ENCODE results near the gene OR2V2.

Gene OR2V2

DNA sequence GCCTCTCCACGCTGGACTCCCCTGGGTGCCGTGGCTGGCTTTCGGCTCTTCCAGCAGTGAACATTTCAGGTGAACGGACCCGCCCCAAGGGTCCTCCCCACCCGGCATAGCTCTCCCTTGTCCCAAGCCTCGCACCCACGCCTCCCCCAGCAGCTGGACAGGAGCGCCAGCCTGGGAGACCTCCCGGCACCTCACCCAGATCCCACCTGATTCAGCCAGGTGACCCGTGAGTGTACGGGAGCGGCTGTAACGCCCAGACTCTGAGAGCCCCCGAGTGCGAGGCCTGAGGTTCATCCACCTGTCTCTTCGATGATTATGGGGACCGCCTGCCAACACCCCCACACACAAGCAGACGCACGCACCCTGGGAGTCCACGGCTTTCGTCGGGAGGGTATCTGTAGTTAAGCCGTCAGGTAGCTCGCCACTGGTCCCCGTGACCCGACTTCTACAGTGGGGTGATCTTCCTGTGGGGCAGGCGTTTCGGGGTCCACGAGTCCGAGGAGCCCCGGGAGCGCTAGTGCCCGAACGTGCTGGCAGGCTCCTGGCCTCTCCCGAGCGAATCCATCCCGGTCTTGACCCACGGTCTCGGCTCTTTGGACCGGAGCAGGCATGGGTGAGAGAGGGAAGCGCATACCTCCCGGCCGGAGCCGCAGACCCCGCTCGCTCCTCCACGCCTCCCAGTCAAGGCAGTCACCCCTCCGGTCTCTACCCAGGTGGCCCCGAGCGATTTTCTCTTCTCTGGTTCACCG, 42.8 kb downstream of the OR2V2 start:
- Histone ChIP-seq H3K9ac (ENCODE audit: low read length) (peak overlapping the region; percentile 85), H2AFZ (ENCODE audit: low read depth, low read length) (peak overlapping the region; percentile 82), H3K27ac (ENCODE audit: low read length) (peak overlapping the region; percentile 70), H3K4me1 (ENCODE audit: low read length) (peaks cover 8% of the 10 kb centered on the region), H3K36me3 (replicated peaks; ENCODE audit: low read depth, low read length) (no peaks in the 10 kb centered on the region), H4K20me1 (ENCODE audit: insufficient read depth, low read length) (no peaks in the 10 kb centered on the region), H3K9me3 (ENCODE audit: insufficient read depth, low read length) (no peaks in the 10 kb centered on the region), H3K4me3 (ENCODE audit: low read length) (peak overlapping the region; percentile 81), H3K27me3 (ENCODE audit: low read depth, low read length) (no peaks in the 10 kb centered on the region), H3K79me2 (ENCODE audit: low read length) (peaks cover 12% of the 10 kb centered on the region), H3K4me2 (ENCODE audit: low read length) (peak overlapping the region; percentile 89)
- TF ChIP-seq, protein P1, sequence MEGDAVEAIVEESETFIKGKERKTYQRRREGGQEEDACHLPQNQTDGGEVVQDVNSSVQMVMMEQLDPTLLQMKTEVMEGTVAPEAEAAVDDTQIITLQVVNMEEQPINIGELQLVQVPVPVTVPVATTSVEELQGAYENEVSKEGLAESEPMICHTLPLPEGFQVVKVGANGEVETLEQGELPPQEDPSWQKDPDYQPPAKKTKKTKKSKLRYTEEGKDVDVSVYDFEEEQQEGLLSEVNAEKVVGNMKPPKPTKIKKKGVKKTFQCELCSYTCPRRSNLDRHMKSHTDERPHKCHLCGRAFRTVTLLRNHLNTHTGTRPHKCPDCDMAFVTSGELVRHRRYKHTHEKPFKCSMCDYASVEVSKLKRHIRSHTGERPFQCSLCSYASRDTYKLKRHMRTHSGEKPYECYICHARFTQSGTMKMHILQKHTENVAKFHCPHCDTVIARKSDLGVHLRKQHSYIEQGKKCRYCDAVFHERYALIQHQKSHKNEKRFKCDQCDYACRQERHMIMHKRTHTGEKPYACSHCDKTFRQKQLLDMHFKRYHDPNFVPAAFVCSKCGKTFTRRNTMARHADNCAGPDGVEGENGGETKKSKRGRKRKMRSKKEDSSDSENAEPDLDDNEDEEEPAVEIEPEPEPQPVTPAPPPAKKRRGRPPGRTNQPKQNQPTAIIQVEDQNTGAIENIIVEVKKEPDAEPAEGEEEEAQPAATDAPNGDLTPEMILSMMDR (IDR thresholded peaks at IDR 0.05; ENCODE audit: low read depth, low read length) = no peak
- no peak for TF ChIP-seq EZH2phosphoT487 (IDR thresholded peaks at IDR 0.05; ENCODE audit: low read depth)

DNA sequence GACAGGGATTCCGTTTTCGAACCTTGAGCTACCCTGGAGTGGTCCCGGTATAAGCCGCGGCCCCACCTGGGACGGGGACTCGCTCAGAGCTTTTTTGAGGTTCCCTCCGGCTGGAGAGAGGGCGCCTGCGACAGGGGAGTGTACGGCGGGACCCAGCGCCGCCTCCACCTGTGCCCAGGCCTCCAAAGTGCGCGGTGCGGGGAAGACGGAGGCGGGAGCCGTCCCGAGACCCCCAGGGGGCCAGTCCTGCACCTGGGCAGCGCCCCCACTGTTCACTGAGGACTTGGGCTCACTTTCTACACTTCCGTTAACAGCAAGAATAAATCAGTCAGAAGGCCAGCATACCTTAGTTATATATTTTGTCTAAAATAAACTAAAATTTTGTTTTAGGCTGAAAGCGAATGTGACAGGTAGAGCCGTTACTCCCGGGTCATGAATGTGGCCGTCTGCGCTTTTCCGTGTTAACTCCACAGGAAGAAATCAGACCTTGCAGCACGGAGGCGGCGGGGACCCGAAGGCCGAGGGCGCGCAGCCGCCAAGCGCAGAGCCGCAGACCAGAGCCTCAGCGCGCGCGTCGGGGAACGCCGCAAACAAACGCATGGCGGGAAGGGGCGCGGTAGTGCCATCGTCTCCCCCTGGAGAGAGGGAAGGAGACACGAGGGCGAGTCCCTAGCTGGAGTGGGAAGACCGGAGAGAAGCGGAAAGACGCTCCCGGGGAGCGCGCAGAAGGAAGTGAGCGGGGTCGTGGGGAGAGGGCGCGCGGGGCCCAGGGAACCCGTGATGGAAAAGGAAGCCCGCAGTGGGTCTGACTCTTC, 43.5 kb downstream of the OR2V2 start:
- H3K27me3 ChIP-seq (ENCODE audit: low read depth, low read length) = no peaks in the 10 kb centered on the region
- H2AFZ ChIP-seq (ENCODE audit: low read depth, low read length) = peak overlapping the region; percentile 82
- peaks cover 12% of the 10 kb centered on the region for H3K79me2 ChIP-seq (ENCODE audit: low read length)
- no peaks in the 10 kb centered on the region for H4K20me1 ChIP-seq (ENCODE audit: insufficient read depth, low read length)
- H3K9me3 ChIP-seq (ENCODE audit: insufficient read depth, low read length) = no peaks in the 10 kb centered on the region
- no peak for TF ChIP-seq EZH2phosphoT487 (IDR thresholded peaks at IDR 0.05; ENCODE audit: low read depth)
- TF ChIP-seq, protein P1 (IDR thresholded peaks at IDR 0.05; ENCODE audit: low read depth, low read length) = peak; percentile 82
- peak overlapping the region; percentile 70 for H3K27ac ChIP-seq (ENCODE audit: low read length)
- H3K36me3 ChIP-seq (replicated peaks; ENCODE audit: low read depth, low read length) = no peaks in the 10 kb centered on the region
- H3K4me1 ChIP-seq (ENCODE audit: low read length) = peaks cover 8% of the 10 kb centered on the region
- peak overlapping the region; percentile 85 for H3K9ac ChIP-seq (ENCODE audit: low read length)
- peak overlapping the region; percentile 81 for H3K4me3 ChIP-seq (ENCODE audit: low read length)
- peak overlapping the region; percentile 89 for H3K4me2 ChIP-seq (ENCODE audit: low read length)

DNA sequence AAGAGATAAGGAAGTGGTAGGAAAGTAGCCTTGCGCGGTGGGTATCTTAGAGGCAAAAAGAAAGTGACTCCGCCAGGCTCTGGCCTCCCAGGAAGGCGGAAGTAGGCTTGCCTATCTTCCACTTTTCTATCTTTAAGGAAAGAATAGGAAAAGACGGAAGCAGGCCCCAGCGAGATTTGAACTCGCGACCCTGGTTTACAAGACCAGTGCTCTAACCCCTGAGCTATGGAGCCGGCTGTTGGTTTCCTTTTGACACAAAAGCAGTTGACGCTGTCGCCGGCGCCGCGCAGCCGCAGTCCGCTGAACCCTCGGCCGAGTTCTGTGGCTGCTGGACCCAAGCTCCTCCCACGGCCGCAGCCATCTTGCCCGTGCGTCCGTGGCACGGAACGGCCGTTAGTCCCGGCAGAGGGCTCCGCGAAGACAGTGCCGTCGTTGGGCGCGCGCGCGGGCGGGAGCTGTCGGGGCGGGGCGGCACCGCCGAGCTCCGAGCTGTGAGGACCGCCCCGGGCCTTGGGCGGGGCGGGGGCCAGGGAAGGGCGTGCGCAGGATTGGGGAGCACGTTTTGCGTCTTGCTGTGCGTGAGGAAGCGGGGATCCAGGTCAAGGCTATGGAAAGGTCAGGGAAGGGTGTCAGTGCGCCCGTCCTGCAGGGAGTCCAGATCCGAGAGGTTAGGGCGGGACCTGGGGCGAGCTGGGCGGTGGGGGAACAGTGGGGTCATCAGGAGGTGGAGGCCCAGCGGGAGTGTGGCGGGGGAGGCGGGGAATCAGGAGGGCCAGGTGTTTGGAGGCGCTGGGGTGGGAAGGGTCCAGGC, 44.3 kb downstream of the OR2V2 start:
- Histone ChIP-seq H2AFZ (ENCODE audit: low read depth, low read length) (peak overlapping the region; percentile 82), H3K4me1 (ENCODE audit: low read length) (peaks cover 8% of the 10 kb centered on the region), H3K4me3 (ENCODE audit: low read length) (peak overlapping the region; percentile 81), H3K9ac (ENCODE audit: low read length) (peak overlapping the region; percentile 85), H3K27me3 (ENCODE audit: low read depth, low read length) (no peaks in the 10 kb centered on the region), H4K20me1 (ENCODE audit: insufficient read depth, low read length) (no peaks in the 10 kb centered on the region), H3K27ac (ENCODE audit: low read length) (peak overlapping the region; percentile 70), H3K4me2 (ENCODE audit: low read length) (peak overlapping the region; percentile 89), H3K36me3 (replicated peaks; ENCODE audit: low read depth, low read length) (no peaks in the 10 kb centered on the region), H3K79me2 (ENCODE audit: low read length) (peaks cover 12% of the 10 kb centered on the region), H3K9me3 (ENCODE audit: insufficient read depth, low read length) (no peaks in the 10 kb centered on the region)
- TF ChIP-seq EZH2phosphoT487 (IDR thresholded peaks at IDR 0.05; ENCODE audit: low read depth) = no peak
- TF ChIP-seq, protein P1 (IDR thresholded peaks at IDR 0.05; ENCODE audit: low read depth, low read length) = no peak

Data from OCI-LY3 (cell line).